HepG2 (cell line): ENCODE data around the gene ZDHHC7.

Experiments used
- ELF4 ChIP-seq: sonication (generic); formaldehyde crosslinking; IDR thresholded peaks from 2 replicates; pipeline ENCODE4 v1.5.0; 2020; ENCODE audit warnings: missing genetic modification reagents, mild to moderate bottlenecking, moderate library complexity, borderline replicate concordance
- EZH2 ChIP-seq: conservative IDR thresholded peaks from 2 replicates; pipeline ENCODE4 v1.6.1; 2012; ENCODE audit warnings: mild to moderate bottlenecking, low read depth, low read length, moderate library complexity
- JUN ChIP-seq: sonication (generic); formaldehyde crosslinking; IDR thresholded peaks from 2 replicates; pipeline ENCODE4 v1.4.0; 2020; ENCODE audit warnings: mild to moderate bottlenecking, missing genetic modification reagents
- NFATC3 ChIP-seq: sonication (generic); formaldehyde crosslinking; IDR thresholded peaks from 2 replicates; pipeline ENCODE4 v1.5.1; 2020; ENCODE audit warnings: mild to moderate bottlenecking, missing genetic modification reagents
- POLR2AphosphoS5 ChIP-seq: IDR thresholded peaks from 2 replicates; pipeline ENCODE4 v1.6.1; 2012; ENCODE audit warnings: low read depth, low read length
- SMC3 ChIP-seq: IDR thresholded peaks from 2 replicates; pipeline ENCODE4 v1.6.1; 2011; ENCODE audit warnings: low read length, improper control_type of control experiment
- ZNF24 ChIP-seq: fragments of 450-650 bp; IDR thresholded peaks from 2 replicates; pipeline ENCODE4 v1.6.1; 2017; ENCODE audit warnings: antibody characterized with exemption, mild to moderate bottlenecking
- ZNF577 ChIP-seq: sonication (generic); formaldehyde crosslinking; IDR thresholded peaks from 2 replicates; pipeline ENCODE4 v1.4.0; 2020; ENCODE audit warnings: mild to moderate bottlenecking, low read depth, missing genetic modification reagents, borderline replicate concordance
- TF ChIP-seq, protein P1 (sequence below): sonication (generic); formaldehyde crosslinking; IDR thresholded peaks from 2 replicates; pipeline ENCODE4 v1.5.0; 2020; ENCODE audit warnings: mild to moderate bottlenecking, missing genetic modification reagents, moderate library complexity
- TF ChIP-seq, protein P2 (sequence below): sonication (generic); formaldehyde crosslinking; IDR thresholded peaks from 2 replicates; pipeline ENCODE4 v1.4.0; 2020; ENCODE audit warnings: mild to moderate bottlenecking, missing genetic modification reagents, borderline replicate concordance
- TF ChIP-seq, protein P3 (sequence below): sonication (generic); formaldehyde crosslinking; IDR thresholded peaks from 2 replicates; pipeline ENCODE4 v1.5.0; 2020; ENCODE audit warnings: missing genetic modification reagents, mild to moderate bottlenecking, borderline replicate concordance
- TF ChIP-seq, protein P4 (sequence below): IDR thresholded peaks from 2 replicates; pipeline ENCODE4 v1.6.1; 2018; ENCODE audit warnings: missing genetic modification reagents, mild to moderate bottlenecking, missing compliant biosample characterization
- TF ChIP-seq, protein P5 (sequence below): sonication (generic); formaldehyde crosslinking; IDR thresholded peaks from 2 replicates; pipeline ENCODE4 v1.8.1; 2023; ENCODE audit warnings: mild to moderate bottlenecking, moderate library complexity, missing genetic modification reagents
- TF ChIP-seq, protein P6 (sequence below): sonication (generic); formaldehyde crosslinking; IDR thresholded peaks from one replicate; pipeline ENCODE4 v1.5.1; 2020; ENCODE audit warnings: mild to moderate bottlenecking, missing genetic modification reagents; ENCODE audit errors: not compliant biosample characterization

DNA sequence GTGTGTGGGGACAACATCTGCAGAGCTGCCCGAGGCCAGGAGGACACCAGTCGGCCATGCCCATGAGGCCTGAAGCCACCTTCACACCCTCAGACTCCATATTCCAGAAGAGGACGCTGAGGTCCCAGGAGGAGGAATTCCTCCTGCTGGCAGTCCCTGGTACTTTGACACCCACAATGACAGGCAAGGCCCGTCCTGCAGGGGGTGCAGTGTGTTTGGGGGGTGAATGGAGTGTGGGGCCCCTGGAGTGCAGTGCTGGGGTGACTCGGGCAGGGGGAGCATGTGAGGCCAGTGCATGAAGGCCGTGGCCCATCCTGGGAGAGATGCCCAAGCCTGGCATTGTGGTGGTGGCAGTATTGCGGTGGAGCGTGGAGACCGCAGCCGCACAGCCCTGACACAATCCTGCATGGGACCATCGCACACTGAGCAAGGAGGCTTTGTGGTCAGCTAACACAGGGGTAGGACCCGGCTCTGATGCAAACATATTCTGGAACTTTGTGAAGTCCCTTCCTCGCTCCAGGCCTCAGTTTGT lies 52.2 kb downstream of the ZDHHC7 start:
- TF ChIP-seq, protein P1, sequence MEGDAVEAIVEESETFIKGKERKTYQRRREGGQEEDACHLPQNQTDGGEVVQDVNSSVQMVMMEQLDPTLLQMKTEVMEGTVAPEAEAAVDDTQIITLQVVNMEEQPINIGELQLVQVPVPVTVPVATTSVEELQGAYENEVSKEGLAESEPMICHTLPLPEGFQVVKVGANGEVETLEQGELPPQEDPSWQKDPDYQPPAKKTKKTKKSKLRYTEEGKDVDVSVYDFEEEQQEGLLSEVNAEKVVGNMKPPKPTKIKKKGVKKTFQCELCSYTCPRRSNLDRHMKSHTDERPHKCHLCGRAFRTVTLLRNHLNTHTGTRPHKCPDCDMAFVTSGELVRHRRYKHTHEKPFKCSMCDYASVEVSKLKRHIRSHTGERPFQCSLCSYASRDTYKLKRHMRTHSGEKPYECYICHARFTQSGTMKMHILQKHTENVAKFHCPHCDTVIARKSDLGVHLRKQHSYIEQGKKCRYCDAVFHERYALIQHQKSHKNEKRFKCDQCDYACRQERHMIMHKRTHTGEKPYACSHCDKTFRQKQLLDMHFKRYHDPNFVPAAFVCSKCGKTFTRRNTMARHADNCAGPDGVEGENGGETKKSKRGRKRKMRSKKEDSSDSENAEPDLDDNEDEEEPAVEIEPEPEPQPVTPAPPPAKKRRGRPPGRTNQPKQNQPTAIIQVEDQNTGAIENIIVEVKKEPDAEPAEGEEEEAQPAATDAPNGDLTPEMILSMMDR (CRISPR knock-in tag), result peak; percentile 56
- no peak for TF ChIP-seq ZNF577 (CRISPR knock-in tag)
- no peak for TF ChIP-seq SMC3
- TF ChIP-seq JUN, result no peak
- TF ChIP-seq, protein P2, sequence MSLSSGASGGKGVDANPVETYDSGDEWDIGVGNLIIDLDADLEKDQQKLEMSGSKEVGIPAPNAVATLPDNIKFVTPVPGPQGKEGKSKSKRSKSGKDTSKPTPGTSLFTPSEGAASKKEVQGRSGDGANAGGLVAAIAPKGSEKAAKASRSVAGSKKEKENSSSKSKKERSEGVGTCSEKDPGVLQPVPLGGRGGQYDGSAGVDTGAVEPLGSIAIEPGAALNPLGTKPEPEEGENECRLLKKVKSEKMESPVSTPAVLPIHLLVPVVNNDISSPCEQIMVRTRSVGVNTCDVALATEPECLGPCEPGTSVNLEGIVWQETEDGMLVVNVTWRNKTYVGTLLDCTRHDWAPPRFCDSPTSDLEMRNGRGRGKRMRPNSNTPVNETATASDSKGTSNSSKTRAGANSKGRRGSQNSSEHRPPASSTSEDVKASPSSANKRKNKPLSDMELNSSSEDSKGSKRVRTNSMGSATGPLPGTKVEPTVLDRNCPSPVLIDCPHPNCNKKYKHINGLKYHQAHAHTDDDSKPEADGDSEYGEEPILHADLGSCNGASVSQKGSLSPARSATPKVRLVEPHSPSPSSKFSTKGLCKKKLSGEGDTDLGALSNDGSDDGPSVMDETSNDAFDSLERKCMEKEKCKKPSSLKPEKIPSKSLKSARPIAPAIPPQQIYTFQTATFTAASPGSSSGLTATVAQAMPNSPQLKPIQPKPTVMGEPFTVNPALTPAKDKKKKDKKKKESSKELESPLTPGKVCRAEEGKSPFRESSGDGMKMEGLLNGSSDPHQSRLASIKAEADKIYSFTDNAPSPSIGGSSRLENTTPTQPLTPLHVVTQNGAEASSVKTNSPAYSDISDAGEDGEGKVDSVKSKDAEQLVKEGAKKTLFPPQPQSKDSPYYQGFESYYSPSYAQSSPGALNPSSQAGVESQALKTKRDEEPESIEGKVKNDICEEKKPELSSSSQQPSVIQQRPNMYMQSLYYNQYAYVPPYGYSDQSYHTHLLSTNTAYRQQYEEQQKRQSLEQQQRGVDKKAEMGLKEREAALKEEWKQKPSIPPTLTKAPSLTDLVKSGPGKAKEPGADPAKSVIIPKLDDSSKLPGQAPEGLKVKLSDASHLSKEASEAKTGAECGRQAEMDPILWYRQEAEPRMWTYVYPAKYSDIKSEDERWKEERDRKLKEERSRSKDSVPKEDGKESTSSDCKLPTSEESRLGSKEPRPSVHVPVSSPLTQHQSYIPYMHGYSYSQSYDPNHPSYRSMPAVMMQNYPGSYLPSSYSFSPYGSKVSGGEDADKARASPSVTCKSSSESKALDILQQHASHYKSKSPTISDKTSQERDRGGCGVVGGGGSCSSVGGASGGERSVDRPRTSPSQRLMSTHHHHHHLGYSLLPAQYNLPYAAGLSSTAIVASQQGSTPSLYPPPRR (CRISPR knock-in tag), result no peak
- TF ChIP-seq, protein P3, sequence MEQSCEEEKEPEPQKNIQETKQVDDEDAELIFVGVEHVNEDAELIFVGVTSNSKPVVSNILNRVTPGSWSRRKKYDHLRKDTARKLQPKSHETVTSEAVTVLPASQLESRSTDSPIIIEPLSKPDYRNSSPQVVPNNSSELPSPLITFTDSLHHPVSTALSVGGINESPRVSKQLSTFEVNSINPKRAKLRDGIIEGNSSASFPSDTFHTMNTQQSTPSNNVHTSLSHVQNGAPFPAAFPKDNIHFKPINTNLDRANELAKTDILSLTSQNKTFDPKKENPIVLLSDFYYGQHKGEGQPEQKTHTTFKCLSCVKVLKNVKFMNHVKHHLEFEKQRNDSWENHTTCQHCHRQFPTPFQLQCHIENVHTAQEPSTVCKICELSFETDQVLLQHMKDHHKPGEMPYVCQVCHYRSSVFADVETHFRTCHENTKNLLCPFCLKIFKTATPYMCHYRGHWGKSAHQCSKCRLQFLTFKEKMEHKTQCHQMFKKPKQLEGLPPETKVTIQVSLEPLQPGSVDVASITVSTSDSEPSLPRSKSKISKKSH, result no peak
- no peak for TF ChIP-seq POLR2AphosphoS5
- TF ChIP-seq ELF4 (CRISPR knock-in tag), result no peak
- TF ChIP-seq, protein P4, sequence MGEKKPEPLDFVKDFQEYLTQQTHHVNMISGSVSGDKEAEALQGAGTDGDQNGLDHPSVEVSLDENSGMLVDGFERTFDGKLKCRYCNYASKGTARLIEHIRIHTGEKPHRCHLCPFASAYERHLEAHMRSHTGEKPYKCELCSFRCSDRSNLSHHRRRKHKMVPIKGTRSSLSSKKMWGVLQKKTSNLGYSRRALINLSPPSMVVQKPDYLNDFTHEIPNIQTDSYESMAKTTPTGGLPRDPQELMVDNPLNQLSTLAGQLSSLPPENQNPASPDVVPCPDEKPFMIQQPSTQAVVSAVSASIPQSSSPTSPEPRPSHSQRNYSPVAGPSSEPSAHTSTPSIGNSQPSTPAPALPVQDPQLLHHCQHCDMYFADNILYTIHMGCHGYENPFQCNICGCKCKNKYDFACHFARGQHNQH (CRISPR knock-in tag), result no peak
- TF ChIP-seq, protein P5, sequence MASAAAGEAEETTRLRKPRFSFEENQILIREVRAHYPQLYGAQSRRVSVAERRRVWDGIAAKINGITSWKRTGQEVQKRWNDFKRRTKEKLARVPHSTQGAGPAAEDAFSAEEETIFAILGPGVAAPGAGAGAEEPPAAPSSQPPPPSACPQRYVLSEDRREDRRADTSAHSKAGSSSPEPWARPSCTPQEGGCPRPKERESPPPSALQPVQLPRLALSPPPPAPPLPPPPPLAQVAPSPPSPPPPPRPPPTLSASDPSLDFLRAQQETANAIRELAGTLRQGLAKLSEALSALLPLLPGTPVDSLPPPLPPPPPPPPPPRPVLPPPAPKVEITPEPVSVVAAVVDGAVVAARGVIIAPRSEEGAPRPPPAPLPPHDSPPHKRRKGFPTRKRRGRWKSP (CRISPR knock-in tag), result no peak
- TF ChIP-seq, protein P6, sequence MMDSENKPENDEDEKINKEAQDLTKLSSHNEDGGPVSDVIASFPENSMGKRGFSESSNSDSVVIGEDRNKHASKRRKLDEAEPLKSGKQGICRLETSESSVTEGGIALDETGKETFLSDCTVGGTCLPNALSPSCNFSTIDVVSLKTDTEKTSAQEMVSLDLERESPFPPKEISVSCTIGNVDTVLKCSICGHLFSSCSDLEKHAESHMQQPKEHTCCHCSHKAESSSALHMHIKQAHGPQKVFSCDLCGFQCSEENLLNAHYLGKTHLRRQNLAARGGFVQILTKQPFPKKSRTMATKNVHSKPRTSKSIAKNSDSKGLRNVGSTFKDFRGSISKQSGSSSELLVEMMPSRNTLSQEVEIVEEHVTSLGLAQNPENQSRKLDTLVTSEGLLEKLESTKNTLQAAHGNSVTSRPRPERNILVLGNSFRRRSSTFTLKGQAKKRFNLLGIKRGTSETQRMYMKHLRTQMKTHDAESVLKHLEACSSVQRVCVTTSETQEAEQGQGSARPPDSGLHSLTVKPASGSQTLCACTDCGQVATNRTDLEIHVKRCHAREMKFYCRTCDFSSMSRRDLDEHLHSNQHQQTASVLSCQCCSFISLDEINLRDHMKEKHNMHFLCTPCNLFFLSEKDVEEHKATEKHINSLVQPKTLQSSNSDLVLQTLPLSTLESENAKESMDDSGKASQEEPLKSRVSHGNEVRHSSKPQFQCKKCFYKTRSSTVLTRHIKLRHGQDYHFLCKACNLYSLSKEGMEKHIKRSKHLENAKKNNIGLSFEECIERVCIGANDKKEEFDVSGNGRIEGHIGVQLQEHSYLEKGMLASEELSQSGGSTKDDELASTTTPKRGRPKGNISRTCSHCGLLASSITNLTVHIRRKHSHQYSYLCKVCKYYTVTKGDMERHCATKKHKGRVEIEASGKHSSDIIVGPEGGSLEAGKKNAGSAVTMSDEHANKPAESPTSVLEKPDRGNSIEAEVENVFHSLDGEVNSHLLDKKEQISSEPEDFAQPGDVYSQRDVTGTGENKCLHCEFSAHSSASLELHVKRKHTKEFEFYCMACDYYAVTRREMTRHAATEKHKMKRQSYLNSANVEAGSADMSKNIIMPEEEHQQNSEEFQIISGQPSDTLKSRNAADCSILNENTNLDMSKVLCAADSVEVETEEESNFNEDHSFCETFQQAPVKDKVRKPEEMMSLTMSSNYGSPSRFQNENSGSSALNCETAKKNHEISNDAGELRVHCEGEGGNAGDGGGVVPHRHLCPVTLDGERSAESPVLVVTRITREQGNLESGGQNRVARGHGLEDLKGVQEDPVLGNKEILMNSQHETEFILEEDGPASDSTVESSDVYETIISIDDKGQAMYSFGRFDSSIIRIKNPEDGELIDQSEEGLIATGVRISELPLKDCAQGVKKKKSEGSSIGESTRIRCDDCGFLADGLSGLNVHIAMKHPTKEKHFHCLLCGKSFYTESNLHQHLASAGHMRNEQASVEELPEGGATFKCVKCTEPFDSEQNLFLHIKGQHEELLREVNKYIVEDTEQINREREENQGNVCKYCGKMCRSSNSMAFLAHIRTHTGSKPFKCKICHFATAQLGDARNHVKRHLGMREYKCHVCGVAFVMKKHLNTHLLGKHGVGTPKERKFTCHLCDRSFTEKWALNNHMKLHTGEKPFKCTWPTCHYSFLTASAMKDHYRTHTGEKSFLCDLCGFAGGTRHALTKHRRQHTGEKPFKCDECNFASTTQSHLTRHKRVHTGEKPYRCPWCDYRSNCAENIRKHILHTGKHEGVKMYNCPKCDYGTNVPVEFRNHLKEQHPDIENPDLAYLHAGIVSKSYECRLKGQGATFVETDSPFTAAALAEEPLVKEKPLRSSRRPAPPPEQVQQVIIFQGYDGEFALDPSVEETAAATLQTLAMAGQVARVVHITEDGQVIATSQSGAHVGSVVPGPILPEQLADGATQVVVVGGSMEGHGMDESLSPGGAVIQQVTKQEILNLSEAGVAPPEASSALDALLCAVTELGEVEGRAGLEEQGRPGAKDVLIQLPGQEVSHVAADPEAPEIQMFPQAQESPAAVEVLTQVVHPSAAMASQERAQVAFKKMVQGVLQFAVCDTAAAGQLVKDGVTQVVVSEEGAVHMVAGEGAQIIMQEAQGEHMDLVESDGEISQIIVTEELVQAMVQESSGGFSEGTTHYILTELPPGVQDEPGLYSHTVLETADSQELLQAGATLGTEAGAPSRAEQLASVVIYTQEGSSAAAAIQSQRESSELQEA, result no peak
- no peak for TF ChIP-seq NFATC3 (CRISPR knock-in tag)
- TF ChIP-seq EZH2, result no peak
- TF ChIP-seq ZNF24, result no peak
